Measurements from ENCODE around the gene PPP1R15B.
A peak's percentile ranks its signal among the peaks of the same experiment; 100 is the strongest.

The PPP1R15B gene

GRCh38 chr1:204448991-204449677 lies 37.5 kb upstream of the PPP1R15B start:
- no peak overlapping the region for H3K4me3 ChIP-seq (ENCODE audit: control insufficient read depth, low read depth, low read length)
- no peak for TF ChIP-seq CTCF (IDR thresholded peaks at IDR 0.05; ENCODE audit: control insufficient read depth, insufficient read depth, low read depth, low read length, missing control alignments)

GRCh38 chr1:204448344-204448964 lies 36.8 kb upstream of the PPP1R15B start:
- no peak for DNase-seq (ENCODE audit: low read depth)
- no peak for TF ChIP-seq CTCF (IDR thresholded peaks at IDR 0.05; ENCODE audit: control insufficient read depth, insufficient read depth, low read depth, low read length, missing control alignments)
- H3K4me3 ChIP-seq (ENCODE audit: control insufficient read depth, low read depth, low read length) = no peak overlapping the region

More at GRCh38 chr1:204448991-204449677, 37.5 kb upstream of the PPP1R15B start:
- no peak for DNase-seq (ENCODE audit: low read depth)

GRCh38 chr1:204447736-204448135 lies 36.1 kb upstream of the PPP1R15B start:
- H3K4me3 ChIP-seq (ENCODE audit: control insufficient read depth, low read depth, low read length) = no peak overlapping the region
- no peak for TF ChIP-seq CTCF (IDR thresholded peaks at IDR 0.05; ENCODE audit: control insufficient read depth, insufficient read depth, low read depth, low read length, missing control alignments)
- DNase-seq (ENCODE audit: low read depth) = no peak

GRCh38 chr1:204447190-204447589 lies 35.6 kb upstream of the PPP1R15B start:
- no peak for TF ChIP-seq CTCF (IDR thresholded peaks at IDR 0.05; ENCODE audit: control insufficient read depth, insufficient read depth, low read depth, low read length, missing control alignments)
- DNase-seq (ENCODE audit: low read depth) = no peak
- no peak overlapping the region for H3K4me3 ChIP-seq (ENCODE audit: control insufficient read depth, low read depth, low read length)

- peak; percentile 80 for TF ChIP-seq CTCF (IDR thresholded peaks at IDR 0.05; ENCODE audit: control insufficient read depth, insufficient read depth, low read depth, low read length, missing control alignments)
- DNase-seq (ENCODE audit: low read depth) = no peak
- no peak overlapping the region for H3K4me3 ChIP-seq (ENCODE audit: control insufficient read depth, low read depth, low read length)
These were observed 34.9 kb upstream of the PPP1R15B start for GRCh38 chr1:204446413-204447111.

- no peak overlapping the region for H3K4me3 ChIP-seq (ENCODE audit: control insufficient read depth, low read depth, low read length)
- peak; percentile 69 for TF ChIP-seq CTCF (IDR thresholded peaks at IDR 0.05; ENCODE audit: control insufficient read depth, insufficient read depth, low read depth, low read length, missing control alignments)
- DNase-seq (ENCODE audit: low read depth) = no peak
These were observed 34.3 kb upstream of the PPP1R15B start for GRCh38 chr1:204445860-204446412.

All from AG09309 (cell line).